ENCODE data around the gene ENTPD1.

DNA sequence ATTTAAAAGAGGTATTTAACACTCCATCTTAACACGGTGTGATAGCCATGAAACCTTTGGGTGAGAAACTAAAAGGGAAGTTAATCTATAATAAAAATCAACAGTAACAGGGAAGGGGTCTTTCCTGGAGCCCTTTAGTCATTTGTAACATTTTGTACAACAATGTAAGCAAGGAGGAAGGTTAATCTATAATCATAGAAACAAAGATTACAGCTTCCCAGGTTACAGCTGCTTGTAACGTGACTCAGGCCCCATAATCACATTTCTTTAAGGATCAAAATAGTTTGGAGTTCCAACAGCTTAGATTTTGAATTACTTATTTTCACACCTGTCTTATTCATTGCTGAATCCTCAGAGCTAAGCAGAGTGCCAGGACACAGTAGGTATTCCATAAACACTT is 133.9 kb downstream of the ENTPD1 start:
- TF ChIP-seq POLR2A (IDR thresholded peaks at IDR 0.05; ENCODE audit: low read depth), result no peak
- no peak for TF ChIP-seq EP300 (IDR thresholded peaks at IDR 0.05)
- no peak for TF ChIP-seq CTCF (IDR thresholded peaks at IDR 0.05)

Data from esophagus muscularis mucosa (tissue), 4 donors.